Uterus (tissue), 2 donors: ENCODE results near the gene ALKBH7.

Experiments used
- CTCF ChIP-seq, 4 experiments: fragments of 200-600 bp in 2 of 4; fragments of 450-650 bp in 2 of 4; sonication (generic) in 2 of 4; IDR thresholded peaks; one replicate each; pipeline ENCODE4 v1.5.1; 2016 to 2019; ENCODE audit warnings: antibody characterized with exemption in 4 of 4, mild to moderate bottlenecking in 2 of 4, moderate library complexity in 1 of 4
- POLR2A ChIP-seq, 2 donors: fragments of 450-650 bp; IDR thresholded peaks; one replicate each; pipeline ENCODE4 v1.6.1; 2016; ENCODE audit warnings: antibody characterized with exemption in 2 of 2, mild to moderate bottlenecking in 1 of 2, moderate library complexity in 1 of 2

- TF ChIP-seq CTCF (IDR thresholded peaks at IDR 0.05) = peak in 1 of 4 experiments; percentile 9
- TF ChIP-seq POLR2A (IDR thresholded peaks at IDR 0.05) = peak in 1 of 2 donors; percentile 69
Observed at GRCh38 chr19:6372594-6373095, at the start of gene ALKBH7.
